HepG2 (cell line): ENCODE results near the gene TRAK1. TPM values are rescaled to one million over a fixed set of nuclear protein-coding genes. Genes with fewer than 3 reads are reported as not detected.

Source experiments
- ATAC-seq: fragments of 200-7000 bp; cut with Tn5 transposase; 3 replicates; pipeline ENCODE4 v1.9.1; 2020; ENCODE audit warnings: mild to moderate bottlenecking, moderate library complexity
- BruUV-seq: library from RNA; stranded (reverse); fragments of 400-500 nt; replicated peaks from 2 replicates; lab custom pipeline; 2021; lab: Mats Ljungman, UMichigan
- CTCF ChIA-PET: fragments of 300-600 bp; formaldehyde crosslinking; extraction: SDS; loops from one replicate; lab custom pipeline; 2021; ENCODE audit warnings: low total read pairs, inconsistent platforms, low intra/inter-chr PET ratio; lab: Yijun Ruan, JAX
- POLR2A ChIA-PET: fragments of 350-600 bp; sonication (Branson Sonifier 250); formaldehyde crosslinking; loops from one replicate; lab custom pipeline; 2020; ENCODE audit warnings: antibody characterized with exemption, inconsistent platforms; lab: Yijun Ruan, JAX
- DNase-seq: peaks from one replicate; pipeline ENCODE4 v3.0.0-alpha.2; 2015; ENCODE audit warnings: low spot score
- FAIRE-seq: peaks from 3 replicates; lab custom pipeline; 2011; peaks lifted over from hg19 to GRCh38; lab: Jason Lieb, UNC
- H2AFZ ChIP-seq: one replicate; pipeline ENCODE4 v1.6.1; 2011; ENCODE audit warnings: low read length, inconsistent platforms
- H3K27ac ChIP-seq: fragments of 300-600 bp; 3 replicates; pipeline ENCODE4 v1.8.0; 2011; ENCODE audit warnings: mixed run types, mild to moderate bottlenecking, mixed read lengths, low read length, inconsistent platforms; ENCODE audit not compliant: insufficient read depth; ENCODE audit errors: extremely low read length
- H3K27me3 ChIP-seq, 2 experiments: fragments of 200-600 bp in 1 of 2; 2 replicates in 1 of 2; 3 replicates in 1 of 2; pipeline versions ENCODE4 v1.6.0 to v1.8.0; 2011; ENCODE audit warnings: low read length in 2 of 2, mild to moderate bottlenecking in 2 of 2, moderate library complexity in 2 of 2, inconsistent platforms in 1 of 2; ENCODE audit not compliant: insufficient read depth in 2 of 2, control insufficient read depth in 1 of 2
- H3K36me3 ChIP-seq, 2 experiments: fragments of 200-600 bp in 1 of 2; replicated peaks in 1 of 2; 2 replicates in 1 of 2; 3 replicates in 1 of 2; pipeline versions ENCODE4 v1.5.1 to v1.8.0; 2011; ENCODE audit warnings: low read length in 2 of 2, inconsistent platforms in 1 of 2; ENCODE audit not compliant: insufficient read depth in 2 of 2, control insufficient read depth in 1 of 2
- H3K4me1 ChIP-seq: 2 replicates; pipeline ENCODE4 v1.5.1; 2012; ENCODE audit warnings: low read length, inconsistent platforms; ENCODE audit not compliant: insufficient read depth
- H3K4me2 ChIP-seq: 2 replicates; pipeline ENCODE4 v1.6.0; 2011; ENCODE audit warnings: low read depth, low read length, inconsistent platforms
- H3K4me3 ChIP-seq, 3 experiments: fragments of 200-600 bp in 1 of 3; sonication (generic), shearing (Covaris generic) in 1 of 3; replicated peaks in 1 of 3; 2 replicates each; pipeline ENCODE4 v1.5.1; 2011 to 2016; ENCODE audit warnings: low read length in 3 of 3, inconsistent platforms in 2 of 3, low read depth in 2 of 3, mild to moderate bottlenecking in 2 of 3, control low read depth in 1 of 3, mixed read lengths in 1 of 3; ENCODE audit not compliant: insufficient read depth in 1 of 3
- H3K79me2 ChIP-seq: one replicate; pipeline ENCODE4 v1.6.1; 2011; ENCODE audit warnings: low read length, inconsistent platforms; ENCODE audit not compliant: insufficient read depth
- H3K9ac ChIP-seq: 2 replicates; pipeline ENCODE4 v1.6.0; 2011; ENCODE audit warnings: mild to moderate bottlenecking, low read depth, low read length, inconsistent platforms; ENCODE audit not compliant: insufficient read depth
- H3K9me3 ChIP-seq: 2 replicates; pipeline ENCODE4 v1.5.1; 2012; ENCODE audit warnings: mild to moderate bottlenecking, low read length
- H4K20me1 ChIP-seq: 2 replicates; pipeline ENCODE4 v1.6.0; 2011; ENCODE audit warnings: inconsistent platforms, mild to moderate bottlenecking, low read length, moderate library complexity; ENCODE audit not compliant: insufficient read depth
- CREB1 ChIP-seq, 2 experiments: fragments of 450-650 bp in 1 of 2; IDR thresholded peaks; 2 replicates each; pipeline ENCODE4 v1.6.1; 2016 to 2017; ENCODE audit warnings: control low read depth in 1 of 2, mild to moderate bottlenecking in 1 of 2, missing compliant biosample characterization in 1 of 2, missing genetic modification characterization in 1 of 2
- CTCF ChIP-seq: sonication (generic); formaldehyde crosslinking; IDR thresholded peaks from 2 replicates; pipeline ENCODE4 v1.5.0; 2020; ENCODE audit warnings: mild to moderate bottlenecking, missing genetic modification reagents, moderate library complexity
- MAFG ChIP-seq: sonication (generic); formaldehyde crosslinking; IDR thresholded peaks from 2 replicates; pipeline ENCODE4 v1.5.1; 2020; ENCODE audit warnings: mild to moderate bottlenecking, missing genetic modification reagents
- MTF2 ChIP-seq: sonication (generic); formaldehyde crosslinking; IDR thresholded peaks from 2 replicates; pipeline ENCODE4 v1.5.0; 2020; ENCODE audit warnings: missing genetic modification reagents, borderline replicate concordance
- SMC3 ChIP-seq: IDR thresholded peaks from 2 replicates; pipeline ENCODE4 v1.6.1; 2011; ENCODE audit warnings: low read length, improper control_type of control experiment
- STAG1 ChIP-seq: sonication (generic); formaldehyde crosslinking; IDR thresholded peaks from 2 replicates; pipeline ENCODE4 v1.4.0; 2020; ENCODE audit warnings: missing genetic modification reagents
- ZC3H13 ChIP-seq: sonication (generic); formaldehyde crosslinking; IDR thresholded peaks from 2 replicates; pipeline ENCODE4 v1.8.1; 2023; ENCODE audit warnings: mild to moderate bottlenecking, missing genetic modification reagents, moderate library complexity
- ZEB1 ChIP-seq: IDR thresholded peaks from 2 replicates; pipeline ENCODE4 v1.6.1; 2012; ENCODE audit warnings: mild to moderate bottlenecking, low read depth, inconsistent platforms; ENCODE audit not compliant: insufficient replicate concordance
- ZNF17 ChIP-seq: sonication (generic); formaldehyde crosslinking; IDR thresholded peaks from 2 replicates; pipeline ENCODE4 v1.5.0; 2020; ENCODE audit warnings: mild to moderate bottlenecking, missing genetic modification reagents
- ZNF180 ChIP-seq: sonication (generic); formaldehyde crosslinking; IDR thresholded peaks from 2 replicates; pipeline ENCODE4 v1.4.0; 2020; ENCODE audit warnings: low read depth, missing genetic modification reagents, borderline replicate concordance
- ZNF205 ChIP-seq: IDR thresholded peaks from 2 replicates; pipeline ENCODE4 v1.6.1; 2018; ENCODE audit warnings: missing biosample characterization, missing genetic modification reagents
- ZNF549 ChIP-seq: sonication (generic); formaldehyde crosslinking; IDR thresholded peaks from 2 replicates; pipeline ENCODE4 v1.5.0; 2020; ENCODE audit warnings: missing genetic modification reagents
- ZNF644 ChIP-seq: IDR thresholded peaks from 2 replicates; pipeline ENCODE4 v1.6.1; 2016; ENCODE audit warnings: low read depth
- ZNF687 ChIP-seq: sonication (generic); formaldehyde crosslinking; IDR thresholded peaks from 2 replicates; pipeline ENCODE4 v1.5.1; 2020; ENCODE audit warnings: mild to moderate bottlenecking, missing genetic modification reagents, moderate library complexity
- WGBS: methylation state at CpG from one replicate; pipeline ENCODE4 v1.1.6; 2017; ENCODE audit warnings: low lambda C conversion rate; 5-methylcytosine and 5-hydroxymethylcytosine counted together
- in situ Hi-C: cut with HindIII; loops from 2 replicates; pipeline ENCODE4 v1.10.0; 2017; ENCODE audit warnings: low pct_unique_long_range_greater_than_20kb; ENCODE audit not compliant: extremely low pct_ligation_motif_present
- intact Hi-C: fragments of 100-400 bp; cut with micrococcal nuclease; formaldehyde crosslinking; loops from one replicate; pipeline ENCODE4 v1.10.0; 2022; ENCODE audit not compliant: unreplicated experiment
- polyA plus RNA-seq, 8 experiments: library from polyadenylated mRNA; depleted of rRNA in 3 of 8; stranded (reverse) in 7 of 8; unstranded in 1 of 8; fragments of >200 nt; fragmentation: Illumina TruSeq in 4 of 8; extraction: Trizol in 4 of 8; gene quantifications; 2 replicates each; pipeline versions ENCODE4 v1.2.1 to v1.2.3, GENCODE V29; 2011 to 2016; ENCODE audit warnings: low read depth in 4 of 8, missing spikeins in 1 of 8, mixed read lengths in 1 of 8; ENCODE audit not compliant: insufficient read depth in 1 of 8
- total RNA-seq, 5 experiments: library from RNA; depleted of rRNA; stranded (reverse); fragments of >200 nt; fragmentation: Illumina TruSeq; extraction: Trizol; gene quantifications; 2 replicates each; pipeline ENCODE4 v1.2.3, GENCODE V29; 2016; ENCODE audit warnings: low read depth in 1 of 5
- TF ChIP-seq, protein P1 (sequence below): sonication (generic); formaldehyde crosslinking; conservative IDR thresholded peaks from 2 replicates; pipeline ENCODE4 v1.4.0; 2020; ENCODE audit warnings: missing genetic modification reagents

The TRAK1 gene
- total and polyA plus RNA-seq, 2 of the 13 experiments (the other 11 are each of a cell fraction or from before 2014, with no cell fraction given) = 20.5 to 46.6 TPM

DNA sequence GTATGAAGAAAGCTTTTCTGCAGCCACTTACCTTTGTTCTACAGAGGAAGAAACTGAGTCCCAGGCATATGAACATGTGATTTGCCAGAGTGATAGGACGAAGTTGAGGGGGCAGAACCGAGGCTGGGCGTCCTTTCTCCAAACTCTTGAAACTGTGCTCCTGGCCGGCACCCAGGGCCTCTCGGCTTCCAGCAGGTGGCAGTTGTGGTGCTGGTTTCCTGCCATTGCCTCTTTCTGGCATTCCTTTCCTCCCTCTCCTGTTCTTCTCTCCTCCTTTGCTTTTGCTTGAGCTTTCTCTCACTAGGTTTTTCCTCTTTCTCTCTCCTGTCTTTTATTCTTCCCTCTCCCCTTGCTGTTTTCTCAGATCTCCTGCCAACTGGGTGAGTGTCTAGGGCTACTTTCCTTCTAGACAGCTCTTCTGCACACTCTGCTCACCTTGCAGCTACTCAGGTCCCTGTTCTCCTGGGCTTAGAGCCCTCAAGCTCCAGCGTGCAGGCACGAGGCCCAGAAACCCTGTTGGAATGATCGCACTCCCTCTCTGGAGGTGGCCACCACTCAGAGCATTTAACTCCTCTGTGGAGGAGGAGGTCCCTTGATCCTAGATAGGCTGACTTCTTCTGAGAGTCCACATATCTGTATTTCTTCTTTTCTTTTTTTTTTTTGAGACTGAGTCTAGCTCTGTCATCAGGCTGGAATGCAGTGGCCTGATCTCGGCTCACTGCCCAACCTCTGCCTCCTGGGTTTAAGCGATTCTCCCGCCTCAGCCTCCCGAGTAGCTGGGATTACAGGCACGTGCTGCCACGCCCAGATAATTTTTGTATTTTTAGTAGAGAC lies 26.2 kb downstream of the TRAK1 start:
- no peak overlapping the region for H3K9ac ChIP-seq
- TF ChIP-seq CTCF (CRISPR knock-in tag) = peak; percentile 75
- no peak for TF ChIP-seq ZNF644 (CRISPR knock-in tag)
- TF ChIP-seq MAFG (CRISPR knock-in tag) = no peak
- peak; percentile 79 for TF ChIP-seq STAG1 (CRISPR knock-in tag)
- no peak for TF ChIP-seq MTF2 (CRISPR knock-in tag)
- TF ChIP-seq ZNF687 (CRISPR knock-in tag) = peak; percentile 28
- peak; percentile 75 for TF ChIP-seq SMC3
- no peak for TF ChIP-seq ZNF180 (CRISPR knock-in tag)
- TF ChIP-seq ZNF205 = no peak
- no peak for TF ChIP-seq ZNF17
- no peak for TF ChIP-seq CREB1 (IDR thresholded peaks at IDR 0.05)
- no peak for TF ChIP-seq CREB1 (CRISPR knock-in tag; IDR thresholded peaks at IDR 0.05)
- no peak for TF ChIP-seq ZC3H13 (CRISPR knock-in tag)
- TF ChIP-seq ZNF549 (CRISPR knock-in tag) = no peak
- TF ChIP-seq ZEB1 = no peak
- TF ChIP-seq, protein P1, sequence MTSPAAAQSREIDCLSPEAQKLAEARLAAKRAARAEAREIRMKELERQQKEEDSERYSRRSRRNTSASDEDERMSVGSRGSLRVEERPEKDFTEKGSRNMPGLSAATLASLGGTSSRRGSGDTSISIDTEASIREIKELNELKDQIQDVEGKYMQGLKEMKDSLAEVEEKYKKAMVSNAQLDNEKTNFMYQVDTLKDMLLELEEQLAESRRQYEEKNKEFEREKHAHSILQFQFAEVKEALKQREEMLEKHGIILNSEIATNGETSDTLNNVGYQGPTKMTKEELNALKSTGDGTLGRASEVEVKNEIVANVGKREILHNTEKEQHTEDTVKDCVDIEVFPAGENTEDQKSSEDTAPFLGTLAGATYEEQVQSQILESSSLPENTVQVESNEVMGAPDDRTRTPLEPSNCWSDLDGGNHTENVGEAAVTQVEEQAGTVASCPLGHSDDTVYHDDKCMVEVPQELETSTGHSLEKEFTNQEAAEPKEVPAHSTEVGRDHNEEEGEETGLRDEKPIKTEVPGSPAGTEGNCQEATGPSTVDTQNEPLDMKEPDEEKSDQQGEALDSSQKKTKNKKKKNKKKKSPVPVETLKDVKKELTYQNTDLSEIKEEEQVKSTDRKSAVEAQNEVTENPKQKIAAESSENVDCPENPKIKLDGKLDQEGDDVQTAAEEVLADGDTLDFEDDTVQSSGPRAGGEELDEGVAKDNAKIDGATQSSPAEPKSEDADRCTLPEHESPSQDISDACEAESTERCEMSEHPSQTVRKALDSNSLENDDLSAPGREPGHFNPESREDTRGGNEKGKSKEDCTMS (CRISPR knock-in tag) = no peak

More for the DNA sequence above, 26.2 kb downstream of the TRAK1 start:
- Histone ChIP-seq H2AFZ (no peak overlapping the region), H3K79me2 (peaks cover 4% of the 10 kb centered on the region), H3K27me3 (no peaks in the 10 kb centered on the region), H3K4me2 (no peak overlapping the region), H3K36me3 (no peaks in the 10 kb centered on the region), H3K27ac (no peak overlapping the region), H4K20me1 (peaks cover 2% of the 10 kb centered on the region; the same call in 1 of the 2 replicates), H3K4me1 (peaks cover 65% of the 10 kb centered on the region), H3K9me3 (no peaks in the 10 kb centered on the region), H3K4me3 (no peak overlapping the region)
- 76% methylated on average over 14 of the region's 14 CpGs for WGBS
- DNase-seq (no peak), FAIRE-seq (peak; percentile 70), ATAC-seq (peak; percentile 69)
- no TSS peak for BruUV-seq
- ChIA-PET POLR2A (interaction anchor here (1.0 to 4.1 kb wide), 3 partner anchors 13 to 74 kb away, joined by 3 to 30 read pairs (median 6); no protein-coding TSS in a partner anchor), CTCF (interaction anchor here (1.2 to 5.2 kb wide), 3 partner anchors 74 to 111 kb away, joined by 3 to 104 read pairs (median 6); no protein-coding TSS in a partner anchor)
- in situ Hi-C loops (loop anchor here (10.0 to 25.0 kb wide), 2 partner anchors 77 to 320 kb away; no protein-coding TSS in a partner anchor), intact Hi-C loops (loop anchor here (1.0 to 5.0 kb wide), 4 partner anchors 45 to 225 kb away; no protein-coding TSS in a partner anchor)
